ENCODE results near the gene ASIC4. TPM values are rescaled to one million over a fixed set of nuclear protein-coding genes. Genes with fewer than 3 reads are reported as not detected.
A peak's percentile ranks its signal among the peaks of the same experiment; 100 is the strongest.

ASIC4 gene
- total and polyA plus RNA-seq, 2 of the 13 experiments (the other 11 are each of a cell fraction or from before 2014, with no cell fraction given), result 0.03 TPM; not detected in 1

- TF ChIP-seq ARNT2 (CRISPR knock-in tag; IDR thresholded peaks at IDR 0.05; ENCODE audit: low read depth), result 0 out of 2 replicates have a peak, but pooled peaks have one; percentile 4
- TF ChIP-seq HOMEZ (CRISPR knock-in tag; IDR thresholded peaks at IDR 0.05; ENCODE audit: low read depth), result no peak
- TF ChIP-seq ARID5B (CRISPR knock-in tag; IDR thresholded peaks at IDR 0.05), result no peak
- no peak for TF ChIP-seq MAFK (conservative IDR thresholded peaks at IDR 0.05 in 1 of 2, IDR thresholded peaks at IDR 0.05 in 1 of 2; ENCODE audit: low read length in 2 of 2)
- TF ChIP-seq ZNF232 (CRISPR knock-in tag; IDR thresholded peaks at IDR 0.05; ENCODE audit: borderline replicate concordance), result no peak
- 0 out of 2 replicates have a peak, but pooled peaks have one; percentile 62 for TF ChIP-seq CAMTA2 (CRISPR knock-in tag; IDR thresholded peaks at IDR 0.05; ENCODE audit: borderline replicate concordance)
- no peak for TF ChIP-seq MEIS1 (CRISPR knock-in tag; IDR thresholded peaks at IDR 0.05; ENCODE audit: borderline replicate concordance)
- no peak for TF ChIP-seq LBX2 (CRISPR knock-in tag; IDR thresholded peaks at IDR 0.05; ENCODE audit: borderline replicate concordance)
- no peak for TF ChIP-seq HHEX (CRISPR knock-in tag; IDR thresholded peaks at IDR 0.05)
- TF ChIP-seq ZNF367 (CRISPR knock-in tag; IDR thresholded peaks at IDR 0.05; ENCODE audit: borderline replicate concordance), result no peak
- TF ChIP-seq ZNF850 (CRISPR knock-in tag; conservative IDR thresholded peaks at IDR 0.05), result no peak
- peak; percentile 65; the same call in 1 of the 2 replicates for TF ChIP-seq SSRP1 (CRISPR knock-in tag; IDR thresholded peaks at IDR 0.05)
- peak; percentile 20; the same call in 1 of the 2 replicates for TF ChIP-seq STAT6 (CRISPR knock-in tag; IDR thresholded peaks at IDR 0.05; ENCODE audit: borderline replicate concordance)
- no peak for TF ChIP-seq ZNF234 (CRISPR knock-in tag; conservative IDR thresholded peaks at IDR 0.05)
- no peak for TF ChIP-seq ZBTB21 (CRISPR knock-in tag; IDR thresholded peaks at IDR 0.05)
- TF ChIP-seq ATF7-NPFF (CRISPR knock-in tag; IDR thresholded peaks at IDR 0.05; ENCODE audit: low read depth), result no peak
Observed at GRCh38 chr2:219540784-219541504, 26.7 kb downstream of the ASIC4 start (continued).

Measured in HepG2 (cell line).